Activated naive CD4-positive, alpha-beta T cell treated with Interleukin-2 at 50 U/mL for 16 hours (primary cell): ENCODE measurements around the gene ABCF3.
A peak's percentile ranks its signal among the peaks of the same experiment; 100 is the strongest.

Source experiments
- DNase-seq: peaks from one replicate; pipeline ENCODE4 v3.0.0-alpha.2; 2020

Gene ABCF3

DNA sequence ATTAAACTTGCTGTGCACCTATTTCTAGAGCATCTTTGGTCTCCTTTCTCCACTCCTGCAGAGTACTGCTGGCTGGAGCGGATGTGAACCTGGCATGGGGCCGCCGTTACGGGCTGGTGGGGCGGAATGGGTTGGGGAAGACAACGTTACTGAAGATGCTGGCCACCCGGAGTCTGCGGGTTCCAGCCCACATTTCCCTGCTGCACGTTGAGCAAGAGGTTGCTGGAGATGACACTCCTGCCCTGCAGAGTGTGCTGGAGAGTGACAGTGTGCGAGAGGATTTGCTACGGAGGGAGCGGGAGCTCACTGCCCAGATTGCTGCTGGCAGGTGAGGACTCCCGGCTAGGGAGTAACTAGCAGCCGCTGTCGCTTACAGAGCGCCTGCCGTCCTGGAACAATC is 2.1 kb downstream of the ABCF3 start:
- DNase-seq = no peak

DNA sequence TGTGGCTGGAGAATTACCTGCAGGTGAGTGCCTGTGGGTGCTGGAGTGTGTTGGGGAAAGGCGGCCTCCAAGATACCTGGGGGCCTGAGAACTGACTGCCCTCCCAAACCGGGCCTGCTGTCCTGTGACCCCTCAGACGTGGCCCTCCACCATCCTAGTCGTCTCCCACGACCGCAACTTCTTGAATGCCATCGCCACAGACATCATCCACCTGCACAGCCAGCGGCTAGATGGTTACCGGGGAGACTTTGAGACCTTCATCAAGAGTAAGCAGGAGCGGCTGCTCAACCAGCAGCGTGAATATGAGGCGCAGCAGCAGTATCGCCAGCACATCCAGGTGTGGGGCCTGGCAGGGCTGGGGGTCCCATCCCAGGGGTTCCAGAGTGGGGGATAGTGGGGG is 3.4 kb downstream of the ABCF3 start:
- DNase-seq = no peak

DNA sequence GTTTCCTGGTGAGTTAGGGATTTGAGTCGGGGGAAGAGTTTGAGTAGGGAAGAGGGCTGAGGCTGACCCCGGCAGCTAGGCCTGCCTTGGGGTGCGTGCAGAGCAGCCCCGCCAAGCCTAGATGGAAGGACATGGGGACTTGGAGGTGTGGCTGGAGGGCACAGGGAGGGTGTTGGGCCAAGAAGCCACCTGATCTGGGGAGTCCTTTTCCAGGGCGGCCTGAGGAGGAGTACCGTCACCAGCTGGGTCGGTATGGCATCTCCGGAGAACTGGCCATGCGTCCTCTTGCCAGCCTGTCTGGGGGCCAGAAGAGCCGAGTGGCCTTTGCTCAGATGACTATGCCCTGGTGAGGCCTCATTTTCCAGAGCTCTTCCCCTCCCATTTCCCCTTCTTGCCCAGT is 6.9 kb downstream of the ABCF3 start:
- DNase-seq = no peak

DNA sequence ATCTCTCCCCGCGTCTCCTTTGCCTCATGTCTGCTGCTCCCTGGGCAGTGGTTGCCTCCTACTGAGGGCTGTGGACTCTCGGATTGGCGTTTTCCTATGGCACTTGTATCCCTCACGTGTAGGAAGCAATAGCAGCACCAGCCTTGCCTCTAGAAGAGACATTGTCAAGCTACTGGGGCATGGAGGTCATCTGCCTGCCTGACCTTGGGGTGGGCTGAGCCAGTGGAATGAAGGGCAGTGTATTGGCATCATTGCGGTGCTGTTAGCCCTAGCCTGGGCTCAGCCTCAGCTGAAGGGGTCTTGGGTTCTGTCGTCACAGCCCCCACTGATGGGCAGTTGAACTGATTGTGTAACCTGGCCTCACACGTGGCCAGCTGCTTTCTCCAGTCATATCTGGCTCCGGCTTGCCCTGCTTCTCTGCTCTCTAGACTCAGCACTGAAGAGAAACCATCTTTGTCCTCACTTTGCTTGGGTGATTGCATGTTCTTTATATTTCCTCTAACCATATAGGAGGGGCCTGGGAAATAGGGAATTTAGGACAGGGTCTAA is 8.1 kb downstream of the ABCF3 start:
- no peak for DNase-seq

DNA sequence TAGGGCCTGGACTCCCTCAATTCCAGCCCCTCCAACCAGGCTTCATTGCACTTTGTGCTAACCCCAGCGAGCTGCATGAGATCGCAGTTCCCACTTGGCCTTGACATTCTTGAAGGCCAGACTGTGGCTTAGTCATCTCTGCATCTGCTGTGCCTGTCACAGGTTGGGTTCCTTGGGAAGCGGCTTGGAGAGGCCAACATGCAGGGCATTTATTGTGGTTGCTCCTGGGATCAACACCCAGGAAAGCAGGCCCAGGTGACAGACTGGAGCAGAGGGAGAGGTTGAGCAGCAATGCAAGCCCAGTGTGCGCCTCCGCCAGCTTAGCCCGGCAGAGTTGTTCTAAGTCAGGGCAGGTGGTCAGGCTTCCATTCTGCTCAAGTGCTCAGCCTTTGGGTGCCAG is 10.5 kb downstream of the ABCF3 start:
- DNase-seq = no peak

DNA sequence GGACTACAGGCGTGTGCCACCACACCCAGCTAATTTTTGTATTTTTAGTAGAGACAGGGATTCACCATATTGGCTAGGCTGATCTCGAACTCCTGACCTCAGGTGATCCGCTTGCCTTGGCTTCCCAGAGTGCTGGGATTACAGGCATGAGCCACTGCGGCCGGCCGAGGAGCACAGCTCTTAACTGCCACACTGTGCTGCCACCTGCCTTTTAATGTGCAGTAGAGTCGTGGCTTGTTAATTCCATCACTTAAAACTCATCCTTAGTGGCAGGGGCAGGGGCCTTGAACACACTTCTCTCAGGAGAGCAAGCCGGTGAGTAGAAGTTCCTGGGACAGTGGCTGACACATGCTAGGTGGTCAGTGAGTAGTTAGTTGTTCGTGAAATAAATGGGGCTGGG is 12.5 kb downstream of the ABCF3 start:
- DNase-seq = no peak

DNA sequence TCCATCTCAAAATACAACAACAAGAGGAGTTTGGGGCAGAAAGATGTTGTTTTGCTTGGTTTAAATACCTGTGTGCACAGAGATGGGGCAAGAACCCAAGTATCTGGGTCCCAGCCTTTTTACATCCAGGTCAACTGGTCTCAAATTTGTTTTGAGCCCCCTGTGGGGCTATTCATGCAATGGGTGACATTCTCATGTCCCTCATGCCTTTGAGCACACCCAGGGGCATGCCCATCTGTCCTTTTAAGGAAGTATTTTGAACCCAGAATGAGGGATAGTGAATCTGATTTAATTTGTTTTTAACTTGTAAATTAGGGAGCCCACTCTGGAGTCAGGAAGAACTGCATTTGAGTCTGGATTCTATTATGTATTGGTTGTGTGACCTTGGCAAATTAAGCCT is 14.8 kb downstream of the ABCF3 start:
- no peak for DNase-seq

DNA sequence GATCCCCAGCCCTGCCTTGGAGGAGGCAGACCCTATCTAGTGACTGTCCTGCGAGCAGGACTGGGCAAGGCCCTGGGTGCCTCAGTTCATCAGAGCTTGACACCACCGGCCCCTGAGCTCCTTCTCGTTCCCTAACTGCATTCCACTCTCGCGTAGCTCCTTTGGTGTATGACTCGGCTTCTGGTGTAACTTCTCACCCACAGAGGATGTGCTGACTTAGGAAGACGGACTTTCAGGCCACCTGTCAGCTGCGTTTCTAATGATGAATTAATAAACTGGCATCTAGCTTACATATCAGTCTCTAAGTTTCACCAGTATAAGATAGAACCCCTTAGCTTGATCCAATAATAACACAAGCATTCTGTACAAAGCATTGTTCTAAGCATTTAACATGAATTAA is 17.5 kb downstream of the ABCF3 start:
- no peak for DNase-seq

DNA sequence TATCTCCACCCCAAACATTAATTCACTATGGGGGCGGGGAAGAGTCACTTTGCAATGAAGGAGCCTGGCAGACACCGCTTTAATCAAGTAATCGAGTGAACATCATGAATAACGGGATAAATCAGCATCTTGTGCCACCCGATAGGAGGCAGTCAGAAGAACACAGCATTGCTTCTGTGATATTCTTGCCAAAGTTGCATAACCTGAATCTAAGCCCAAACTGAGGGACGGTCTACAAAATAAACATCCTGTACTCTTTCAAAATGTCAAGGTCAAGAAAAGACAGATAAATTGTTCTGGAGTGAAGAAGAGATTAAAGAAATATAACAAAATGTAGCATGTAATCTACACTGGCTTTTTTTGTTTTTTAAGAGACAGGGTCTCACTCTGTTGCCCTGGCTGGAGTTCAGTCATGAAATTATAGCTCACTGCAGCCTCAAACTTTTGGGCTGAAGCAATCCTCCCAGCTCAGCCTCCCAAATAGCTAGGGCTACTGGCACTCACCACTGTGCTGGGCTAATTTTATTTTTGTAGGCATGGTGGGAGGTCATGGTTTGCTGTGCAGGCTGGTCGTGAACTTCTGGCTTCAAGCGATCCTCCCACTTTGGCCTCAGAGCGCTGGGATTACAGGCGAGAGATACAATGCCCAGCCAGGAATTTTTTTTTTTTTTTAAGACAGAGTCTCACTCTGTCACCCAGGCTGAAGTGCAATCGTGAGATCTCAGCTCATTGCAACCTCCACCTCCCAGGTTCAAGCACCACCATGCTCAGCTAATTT is 23.3 kb downstream of the ABCF3 start:
- DNase-seq = no peak

DNA sequence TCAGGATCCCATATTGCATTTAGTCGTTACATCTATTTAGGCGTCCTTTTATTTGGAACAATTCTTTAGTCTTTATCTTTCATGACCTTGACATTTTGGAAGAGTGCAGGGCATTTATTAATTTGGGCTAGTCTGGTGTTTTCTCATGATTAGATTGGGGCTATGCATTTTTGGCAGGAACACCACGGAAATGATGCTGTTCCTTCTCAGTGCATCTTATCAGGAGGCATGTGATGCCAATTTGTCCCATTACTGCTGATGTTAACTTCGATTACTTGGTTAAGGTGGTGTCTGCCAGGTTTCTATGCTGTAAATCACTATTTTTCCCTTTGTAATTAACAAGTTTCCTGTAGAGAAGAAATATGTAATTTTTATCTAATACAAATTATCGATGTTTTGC is 25.3 kb downstream of the ABCF3 start:
- no peak for DNase-seq

DNA sequence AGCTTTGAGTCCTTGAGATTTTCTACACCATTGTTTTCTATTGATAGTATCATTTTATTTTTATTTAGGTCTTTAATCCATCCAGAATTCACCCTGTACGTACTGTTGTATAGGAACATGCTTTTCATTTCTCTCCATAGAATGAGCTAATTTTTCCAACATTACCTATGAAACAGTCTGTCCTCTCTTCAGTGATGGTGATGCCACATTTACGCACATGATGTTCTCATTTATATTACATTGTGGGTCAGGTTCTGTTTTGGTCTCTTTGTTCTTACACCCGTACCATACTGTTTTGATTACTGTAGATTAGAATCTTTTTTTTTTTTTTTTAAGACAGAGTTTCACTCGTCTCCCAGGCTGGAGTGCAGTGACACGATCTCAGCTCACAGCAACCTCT is 25.7 kb downstream of the ABCF3 start:
- no peak for DNase-seq

DNA sequence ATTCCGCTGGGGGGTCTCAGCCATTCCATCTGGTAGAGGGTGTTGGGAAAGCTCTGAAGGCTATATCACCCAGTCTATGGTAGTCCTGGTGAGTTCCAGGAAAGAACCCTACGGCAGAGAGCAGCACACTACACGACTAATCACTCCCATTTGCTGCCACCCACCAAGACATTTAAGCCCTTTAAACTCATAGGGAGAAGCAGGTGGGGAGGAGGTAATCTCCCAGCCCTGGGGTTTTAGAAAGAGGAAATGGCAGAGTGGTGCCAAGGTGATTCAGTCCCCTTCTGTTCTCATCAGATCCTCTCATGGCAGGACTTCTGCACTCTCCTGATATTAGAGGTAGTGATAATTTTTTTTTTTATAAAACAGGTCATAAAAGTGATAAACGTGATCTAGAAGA is 32.8 kb downstream of the ABCF3 start:
- no peak for DNase-seq

DNA sequence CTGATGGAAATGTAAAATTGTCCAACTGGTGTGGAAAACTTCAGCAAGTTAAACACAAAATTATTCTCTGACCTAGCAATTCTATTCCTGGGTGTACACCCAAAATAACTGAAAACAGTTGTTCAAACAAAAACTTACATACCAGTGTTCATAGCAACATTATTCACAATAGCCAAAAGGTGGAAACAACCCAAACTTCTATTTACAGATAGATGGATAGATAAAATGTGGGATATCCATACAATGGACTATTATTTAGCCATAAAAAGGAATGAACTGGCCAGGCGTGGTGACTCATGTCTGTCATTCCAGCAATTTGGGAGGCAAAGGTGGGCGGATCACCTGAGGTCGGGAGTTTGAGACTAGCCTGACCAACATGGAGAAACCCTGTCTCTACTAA is 36.5 kb downstream of the ABCF3 start:
- no peak for DNase-seq

DNA sequence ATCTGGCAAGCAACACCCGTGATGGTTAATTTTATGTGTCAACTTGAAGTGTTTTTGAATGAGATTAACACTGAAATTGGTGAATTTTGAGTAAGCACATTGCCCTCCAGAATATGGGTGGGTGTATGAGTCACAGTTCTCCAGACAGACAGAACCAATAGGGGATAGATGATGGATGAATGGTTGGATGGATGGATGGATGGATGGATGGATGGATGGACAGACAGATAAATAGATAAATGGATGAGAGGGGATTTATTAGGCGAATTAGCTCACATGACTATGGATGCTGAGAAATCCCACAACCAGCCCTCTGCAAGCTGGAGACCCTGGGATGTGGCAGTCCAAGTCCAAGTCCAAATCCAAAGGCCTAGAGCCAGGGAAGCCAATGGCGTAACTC is 37.9 kb downstream of the ABCF3 start:
- no peak for DNase-seq

DNA sequence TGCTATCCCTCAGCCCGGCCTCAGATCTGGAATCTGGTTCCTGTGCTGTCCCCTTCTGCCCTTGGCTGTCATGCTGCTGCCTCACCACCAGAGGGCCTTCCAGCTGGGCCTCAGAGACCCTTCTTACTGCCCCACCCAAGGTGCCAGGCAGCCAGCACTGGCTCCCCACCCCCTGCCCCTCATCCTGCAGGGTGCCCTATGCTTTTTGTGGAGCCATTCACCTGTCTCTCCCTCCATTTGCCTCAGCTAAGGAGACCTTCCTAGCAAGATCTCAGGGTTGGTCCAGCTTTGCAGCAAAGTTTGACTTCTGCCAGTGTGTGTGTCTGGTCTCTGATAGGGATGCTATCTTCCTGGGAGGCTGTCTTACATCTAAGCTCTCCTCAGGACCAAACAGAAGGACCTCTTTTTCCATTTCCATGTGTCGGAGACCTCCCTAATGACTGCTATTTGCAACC is 41.5 kb downstream of the ABCF3 start:
- peak; percentile 53 for DNase-seq

DNA sequence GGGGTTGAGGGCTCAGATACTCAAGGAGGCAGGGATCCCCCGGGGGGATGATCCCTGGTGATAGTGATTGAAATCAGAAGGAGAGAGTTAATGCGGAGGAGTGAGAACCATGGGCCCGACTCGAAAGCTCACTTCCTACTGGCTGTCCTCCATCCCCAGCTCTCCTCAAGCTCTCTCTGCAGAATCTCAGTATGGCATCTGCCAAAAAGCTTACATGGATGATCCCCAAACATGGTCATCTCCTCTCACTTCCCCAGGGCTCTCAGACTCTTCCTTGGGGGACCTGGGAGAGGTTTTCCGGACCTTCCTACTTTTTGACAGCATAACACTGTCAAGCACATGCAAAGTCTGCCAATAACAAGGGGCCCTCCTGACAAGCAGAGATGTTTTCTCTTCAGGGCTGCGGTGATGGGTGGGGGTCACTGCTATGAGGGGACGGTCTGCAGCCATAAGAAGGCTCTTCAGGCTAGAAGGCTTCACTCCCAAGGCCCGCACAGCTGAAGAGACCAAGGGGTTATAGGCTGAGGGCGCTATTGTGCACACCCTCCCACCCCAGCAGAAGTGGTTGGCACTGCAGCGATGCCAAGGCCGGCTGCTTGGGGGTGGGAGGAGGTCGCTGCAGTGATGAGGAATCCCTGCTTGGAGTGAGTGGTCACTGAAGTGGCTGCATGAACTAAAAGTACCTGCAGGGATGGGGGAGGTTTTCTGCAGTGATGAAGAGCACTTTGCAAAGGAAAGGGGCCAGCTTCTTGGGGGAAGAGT is 42.6 kb downstream of the ABCF3 start:
- DNase-seq = no peak

DNA sequence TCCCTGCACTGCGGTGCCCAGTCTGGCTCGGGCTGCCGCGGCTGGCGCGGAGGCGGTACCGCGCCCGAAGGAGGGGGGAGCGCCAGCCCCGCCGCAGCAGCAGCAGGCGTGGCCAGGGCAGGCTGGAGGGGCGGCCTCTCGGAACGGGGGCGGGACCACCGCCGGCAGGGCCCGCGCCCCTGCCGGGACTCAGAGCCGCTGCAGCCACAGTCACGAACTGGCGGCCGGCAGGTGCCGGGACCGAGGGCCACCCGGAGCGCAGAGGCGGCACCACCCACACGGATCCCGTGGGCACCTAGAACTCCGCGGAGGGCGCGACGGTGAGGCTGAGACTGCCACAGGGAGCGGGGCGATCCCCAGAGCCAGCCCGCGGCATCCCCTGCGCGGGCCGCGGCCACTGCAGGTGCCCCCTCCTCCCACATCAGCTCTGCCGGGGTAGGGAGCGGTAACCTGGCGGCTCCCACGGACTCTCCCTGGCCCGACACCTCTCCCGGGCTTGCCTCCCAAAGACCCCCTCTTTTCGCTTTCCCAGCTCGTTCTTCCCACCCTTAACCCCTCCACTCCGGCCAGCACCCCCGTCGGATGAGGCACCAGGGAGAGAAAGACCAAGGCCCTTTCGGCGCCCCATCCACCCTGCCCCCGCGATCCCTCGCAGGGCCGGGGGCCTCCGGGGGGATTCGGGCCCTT is 43.5 kb downstream of the ABCF3 start, which contains the start of gene VWA5B2:
TSS of gene VWA5B2 (plus strand) at position 192 of the 687 bp plus-strand sequence. CDS start 944 bp downstream, outside the sequence.
- DNase-seq = peak; percentile 82

DNA sequence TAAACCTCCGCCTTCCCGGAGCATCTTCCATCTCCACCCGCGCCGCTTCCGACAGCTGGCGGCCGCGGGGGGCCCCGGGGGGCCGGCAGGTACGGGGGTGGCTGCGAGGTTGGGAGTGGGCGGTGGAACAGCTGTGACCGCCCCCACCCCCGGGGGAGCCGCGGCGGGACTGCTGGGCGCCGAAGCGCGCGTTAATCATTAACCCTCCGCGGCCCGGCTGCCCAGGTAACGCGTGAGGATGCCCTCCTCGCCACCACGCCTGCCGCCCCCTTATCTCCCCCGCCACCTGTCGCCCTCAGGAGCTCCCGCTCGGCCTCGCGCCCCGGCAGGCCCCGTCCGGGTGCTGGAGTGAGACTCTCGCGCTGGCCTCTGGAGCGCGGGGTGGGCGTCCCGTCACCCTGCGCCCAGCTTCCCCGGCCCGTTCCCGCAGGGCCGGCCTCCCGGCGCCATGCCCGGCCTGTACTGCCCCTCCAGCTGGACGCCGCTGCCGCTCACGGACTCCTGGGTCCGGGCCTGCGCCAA is 44.1 kb downstream of the ABCF3 start:
- DNase-seq = no peak

DNA sequence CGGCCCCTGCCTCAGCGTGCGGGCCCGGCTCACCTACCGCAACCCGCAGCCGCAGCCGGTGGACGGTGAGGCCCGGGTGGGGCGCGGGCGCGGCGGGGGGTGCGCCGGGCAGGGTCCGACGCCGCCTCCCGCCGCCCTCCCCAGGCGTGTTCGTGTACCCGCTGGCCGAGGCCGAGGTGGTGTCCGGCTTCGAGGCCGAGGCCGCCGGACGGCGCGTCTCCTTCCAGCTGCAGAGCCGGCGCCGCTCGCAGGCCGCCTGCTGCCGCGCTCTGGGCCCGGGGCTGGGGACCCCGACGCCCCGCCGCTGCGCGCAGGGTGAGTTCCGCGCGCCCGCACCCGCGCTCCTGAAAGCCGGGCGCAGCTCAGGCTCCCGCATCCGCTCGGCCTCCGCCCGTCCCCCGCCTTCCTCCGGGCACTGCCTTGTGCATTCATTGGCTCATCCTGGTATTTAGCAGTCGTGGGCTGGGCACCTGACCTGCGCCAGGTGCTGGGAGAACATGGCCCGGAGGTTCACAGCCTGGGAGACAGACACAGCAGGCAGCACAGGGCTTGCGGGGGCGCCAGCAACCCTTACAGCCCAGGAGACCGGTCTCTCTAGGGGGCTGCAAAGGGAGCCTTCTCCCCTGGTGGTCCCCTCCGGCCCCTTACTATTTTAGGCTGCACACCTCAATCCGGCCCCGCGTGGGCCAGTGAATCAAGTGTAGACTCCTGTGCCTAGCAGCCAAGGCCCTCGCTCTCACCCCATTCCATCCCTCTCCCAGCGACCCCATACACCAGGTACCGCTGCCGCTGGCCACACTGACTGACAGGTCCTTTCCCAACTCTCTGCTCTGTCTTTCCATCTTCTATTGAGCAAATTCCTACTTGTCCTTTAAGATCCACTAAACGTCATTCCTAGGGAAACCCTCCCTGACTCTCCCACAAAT is 44.9 kb downstream of the ABCF3 start:
- no peak for DNase-seq

DNA sequence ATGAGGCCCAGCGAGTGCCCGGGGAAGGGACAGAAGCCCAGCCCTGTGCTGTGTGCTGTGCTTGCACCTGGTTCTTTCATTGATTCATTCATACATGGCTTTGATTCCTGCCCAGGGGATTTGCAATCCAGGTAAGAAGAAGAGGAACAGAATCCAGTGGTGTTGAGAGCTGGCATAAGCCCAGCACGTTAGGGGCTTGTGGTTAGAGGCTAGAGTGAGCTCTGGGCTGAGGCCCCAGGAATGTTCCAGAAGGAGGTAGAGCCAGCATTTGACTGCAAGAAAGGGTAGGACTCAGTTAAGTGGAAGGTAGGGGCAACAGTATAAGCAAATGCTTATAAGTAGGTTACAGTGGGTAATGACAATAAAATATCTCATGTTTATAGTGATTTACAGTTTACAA is 45.7 kb downstream of the ABCF3 start:
- no peak for DNase-seq

DNA sequence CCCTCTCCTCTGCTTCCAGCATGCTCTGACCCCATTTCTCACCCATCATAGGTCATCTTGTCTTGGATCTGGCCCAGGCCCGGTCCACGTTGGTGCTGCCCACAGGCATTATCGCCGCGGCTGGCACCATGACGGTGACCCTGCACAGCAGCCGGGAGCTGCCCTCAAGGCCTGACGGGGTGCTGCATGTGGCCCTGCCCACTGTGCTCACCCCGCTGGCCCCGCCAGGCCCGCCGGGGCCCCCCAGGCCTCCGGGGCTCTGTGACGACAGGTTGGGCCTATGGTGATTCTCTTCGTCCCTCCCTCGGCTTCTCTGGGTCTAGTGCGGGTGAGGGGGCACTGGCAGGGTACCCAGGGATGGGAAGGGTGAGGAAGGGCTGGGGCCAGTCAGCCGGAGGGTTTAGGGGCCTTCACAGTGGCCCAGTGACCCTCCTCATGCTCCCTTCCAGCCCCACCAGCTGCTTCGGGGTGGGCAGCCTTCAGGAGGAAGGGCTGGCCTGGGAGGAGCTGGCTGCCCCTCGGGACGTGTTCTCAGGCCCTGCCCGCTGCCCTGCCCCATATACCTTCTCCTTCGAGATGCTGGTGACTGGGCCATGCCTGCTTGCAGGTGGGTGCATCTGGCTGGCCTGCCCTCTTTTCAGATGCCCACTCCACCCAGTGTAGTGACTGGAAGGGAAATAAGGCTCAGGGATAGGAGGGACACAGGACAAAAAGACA is 47.3 kb downstream of the ABCF3 start:
- DNase-seq = no peak
